Activated CD4-positive, alpha-beta T cell treated with anti-CD3 and anti-CD28 coated beads, Interleukin-2, amount 10 ng/mL, durations not matched to agents 24 days and 14 days (primary cell): ENCODE measurements around the gene KIT. TPM values are rescaled to one million over a fixed set of nuclear protein-coding genes. Genes with fewer than 3 reads are reported as not detected.

ENCODE experiments used
- DNase-seq: peaks from one replicate; pipeline ENCODE4 v3.0.0; 2022
- H3K27ac Mint-ChIP-seq: one replicate; pipeline ENCODE4 v1.8.0; 2022; ENCODE audit warnings: mild to moderate bottlenecking, mixed read lengths
- H3K27me3 Mint-ChIP-seq: one replicate; pipeline ENCODE4 v1.8.0; 2022; ENCODE audit warnings: mixed read lengths
- H3K36me3 Mint-ChIP-seq: one replicate; pipeline ENCODE4 v1.8.0; 2022; ENCODE audit warnings: low read depth, mild to moderate bottlenecking, mixed read lengths
- H3K4me1 Mint-ChIP-seq: one replicate; pipeline ENCODE4 v1.8.0; 2021; ENCODE audit warnings: mixed read lengths
- H3K4me3 Mint-ChIP-seq: one replicate; pipeline ENCODE4 v1.8.0; 2022; ENCODE audit warnings: mild to moderate bottlenecking, moderate library complexity, mixed read lengths
- H3K9me3 Mint-ChIP-seq: one replicate; pipeline ENCODE4 v1.8.0; 2021; ENCODE audit warnings: mixed read lengths
- intact Hi-C: fragments of 100-400 bp; cut with micrococcal nuclease; formaldehyde crosslinking; loops from one replicate; pipeline ENCODE4 v1.15.1; 2023
- total RNA-seq: library from RNA; stranded (reverse); gene quantifications from 2 replicates; pipeline ENCODE4 v1.2.3, GENCODE V29; 2022

The KIT gene
- total RNA-seq, 1 donor from 2014 or later, result 0.12 TPM

DNA sequence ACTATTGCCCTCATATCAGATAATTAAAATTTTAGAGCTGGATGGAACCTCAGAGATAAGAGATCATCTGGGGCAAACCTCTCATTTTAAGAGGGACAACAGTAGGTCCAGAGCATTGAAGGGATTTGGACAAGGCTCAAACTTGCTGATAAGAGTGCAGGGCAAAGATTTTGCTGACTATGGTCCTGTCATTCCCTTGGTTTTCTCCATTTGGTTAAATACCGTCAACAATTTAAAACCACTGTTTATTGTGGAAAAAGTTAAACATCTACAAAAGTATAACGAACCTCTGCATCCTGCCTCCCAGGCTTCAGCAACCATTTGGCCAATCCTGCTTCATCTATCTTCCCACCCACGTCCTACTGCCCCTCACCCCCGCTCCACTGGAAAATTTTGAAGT lies 10.7 kb upstream of the KIT start:
- no peaks in the 10 kb centered on the region for H3K9me3 Mint-ChIP-seq
- no peak overlapping the region for H3K27ac Mint-ChIP-seq
- no peak overlapping the region for H3K4me3 Mint-ChIP-seq
- DNase-seq, result no peak
- peaks cover 4% of the 10 kb centered on the region for H3K27me3 Mint-ChIP-seq
- no peaks in the 10 kb centered on the region for H3K4me1 Mint-ChIP-seq
- no peaks in the 10 kb centered on the region for H3K36me3 Mint-ChIP-seq
- intact Hi-C loops, result no loop called here

DNA sequence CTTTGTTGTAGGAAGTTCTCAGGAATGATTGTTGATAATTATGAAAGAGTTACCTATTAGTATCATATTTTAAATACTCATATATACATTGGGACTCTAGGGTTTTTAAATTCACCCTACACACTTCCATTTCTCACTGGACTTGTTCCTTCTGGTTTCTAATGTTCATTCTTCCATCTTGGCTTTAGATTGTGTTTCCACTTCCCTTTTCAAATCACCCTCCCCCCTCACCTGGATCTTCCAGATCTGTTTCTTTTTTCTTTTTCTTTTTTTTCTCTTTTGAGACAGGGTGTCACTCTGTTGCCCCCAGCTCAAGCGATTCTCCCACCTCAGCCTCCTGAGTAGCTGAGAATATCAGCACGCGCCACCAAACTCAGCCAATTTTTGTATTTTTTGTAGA lies 6.7 kb upstream of the KIT start:
- Mint-ChIP-seq H3K36me3 (no peaks in the 10 kb centered on the region), H3K4me1 (no peaks in the 10 kb centered on the region), H3K9me3 (no peaks in the 10 kb centered on the region), H3K27me3 (peaks cover 27% of the 10 kb centered on the region), H3K4me3 (no peak overlapping the region), H3K27ac (no peak overlapping the region)
- intact Hi-C loops, result no loop called here
- DNase-seq, result no peak

DNA sequence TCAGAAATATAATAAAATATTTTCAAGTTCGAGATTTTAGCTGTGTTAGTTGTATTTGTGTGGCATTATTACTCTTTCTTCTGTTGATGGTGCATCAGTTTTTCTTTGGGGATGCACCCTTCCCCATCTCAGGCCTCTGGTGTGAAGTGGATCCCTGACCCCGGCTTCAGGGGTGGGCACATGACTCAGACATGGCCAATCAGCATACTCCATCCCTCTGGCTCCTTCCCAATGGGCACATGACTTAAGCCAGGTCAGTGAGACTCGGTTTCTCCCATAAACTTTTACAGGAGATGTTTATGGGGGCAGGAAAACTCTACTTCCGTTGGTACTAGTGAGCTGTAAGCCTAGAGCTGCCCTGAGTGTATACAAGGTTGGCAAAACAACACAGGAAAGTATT lies 3.0 kb upstream of the KIT start:
- intact Hi-C loops, result loop anchor here (5.0 kb wide), 3 partner anchors 277 to 422 kb away; no protein-coding TSS in a partner anchor
- no peaks in the 10 kb centered on the region for H3K36me3 Mint-ChIP-seq

DNA sequence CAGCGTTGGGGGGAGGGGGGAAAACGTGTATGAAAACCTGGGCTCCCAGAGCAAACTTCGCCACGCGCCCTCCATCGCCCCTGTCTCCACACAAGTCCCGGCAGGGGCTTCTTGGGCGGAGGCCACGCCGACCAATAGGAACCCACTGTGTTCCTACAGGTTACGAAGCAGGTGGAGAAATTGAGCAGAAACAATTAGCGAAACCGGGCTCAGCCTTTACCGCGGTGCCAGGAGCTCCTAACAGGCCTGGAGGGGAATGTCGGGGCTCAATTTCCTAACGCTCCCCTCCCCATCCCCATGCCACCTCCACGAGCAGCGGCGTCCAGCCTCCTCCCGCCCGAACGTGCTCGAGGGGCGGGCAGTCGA lies 589 bp upstream of the KIT start:
- Mint-ChIP-seq H3K9me3 (no peaks in the 10 kb centered on the region), H3K27me3 (peaks cover 68% of the 10 kb centered on the region), H3K27ac (no peak overlapping the region), H3K4me3 (peak overlapping the region; percentile 13), H3K4me1 (peaks cover 13% of the 10 kb centered on the region), H3K36me3 (no peaks in the 10 kb centered on the region)
- intact Hi-C loops, result loop anchor here (5.0 kb wide), 3 partner anchors 280 to 425 kb away; no protein-coding TSS in a partner anchor
- no peak for DNase-seq

More for the DNA sequence above, 3.0 kb upstream of the KIT start:
- Mint-ChIP-seq H3K27ac (no peak overlapping the region), H3K4me1 (peaks cover 12% of the 10 kb centered on the region), H3K9me3 (no peaks in the 10 kb centered on the region), H3K4me3 (no peak overlapping the region), H3K27me3 (peaks cover 54% of the 10 kb centered on the region)
- no peak for DNase-seq

DNA sequence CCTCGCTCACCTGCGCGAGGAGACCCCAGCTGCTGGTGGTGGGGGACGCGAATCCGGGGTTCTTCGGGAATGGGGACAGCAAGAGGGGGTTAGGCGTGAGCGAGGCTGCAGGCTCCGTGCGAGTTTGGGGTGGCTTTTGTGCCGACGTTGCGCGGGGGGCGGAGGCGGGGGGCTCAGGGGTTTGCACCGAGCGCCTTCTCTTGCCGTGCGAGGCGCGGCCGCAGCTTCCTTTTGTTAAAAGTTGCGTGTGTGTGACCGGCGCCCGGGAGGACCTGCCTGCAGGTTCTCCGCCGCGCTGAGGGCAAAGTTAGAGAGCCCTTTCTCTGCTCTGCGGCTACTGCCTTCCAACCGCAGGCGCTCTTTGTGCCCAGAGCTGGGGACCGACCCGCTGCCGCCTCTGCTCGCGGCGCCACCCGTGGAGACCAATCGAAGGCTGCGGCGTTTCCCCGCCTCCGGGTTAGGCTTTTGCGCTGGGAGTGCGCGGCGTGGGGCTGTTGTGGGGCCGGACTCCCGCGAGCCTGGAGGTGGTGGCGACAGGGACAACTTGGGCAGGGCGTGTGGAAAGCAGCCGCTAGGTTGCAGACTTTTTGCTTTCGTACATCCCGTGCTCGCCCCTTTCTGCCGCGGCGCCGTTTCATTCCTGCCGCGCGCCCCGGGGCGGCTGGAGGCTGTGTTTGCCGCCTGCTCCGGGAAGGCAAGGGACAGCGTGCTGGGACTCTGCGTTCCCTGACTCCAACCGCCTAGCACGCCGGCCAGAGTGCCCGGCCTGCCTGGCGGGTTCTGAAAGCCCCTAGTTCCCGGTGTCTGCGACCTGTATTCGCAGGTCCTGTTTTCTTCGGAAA lies 716 bp downstream of the KIT start:
- Mint-ChIP-seq H3K4me1 (peaks cover 13% of the 10 kb centered on the region), H3K9me3 (no peaks in the 10 kb centered on the region), H3K27ac (no peak overlapping the region), H3K27me3 (peaks cover 66% of the 10 kb centered on the region), H3K36me3 (no peaks in the 10 kb centered on the region), H3K4me3 (peak overlapping the region; percentile 81)
- DNase-seq, result peak; percentile 73
- intact Hi-C loops, result loop anchor here (5.0 kb wide), 3 partner anchors 281 to 426 kb away; no protein-coding TSS in a partner anchor

DNA sequence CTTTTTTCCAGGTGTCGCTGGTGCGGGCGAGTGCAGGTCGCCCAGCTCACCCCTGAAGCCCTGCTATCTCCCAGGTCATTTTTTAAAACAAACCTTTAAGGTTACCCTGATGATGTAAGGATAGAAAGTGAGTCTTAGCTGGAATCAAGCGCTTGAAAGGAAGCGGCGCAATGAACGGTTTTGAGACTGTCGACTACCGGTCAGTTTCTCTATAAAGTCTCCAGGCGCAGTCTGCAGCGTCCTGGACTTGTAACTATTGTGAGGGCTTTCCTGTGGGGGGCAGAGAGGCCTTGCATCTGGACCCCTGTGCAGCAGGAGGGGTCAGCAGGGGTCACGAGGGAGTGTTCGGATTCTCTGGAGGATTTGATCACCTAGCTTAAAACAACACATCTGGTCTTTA lies 1.6 kb downstream of the KIT start:
- Mint-ChIP-seq H3K4me3 (peak overlapping the region; percentile 81), H3K9me3 (no peaks in the 10 kb centered on the region), H3K4me1 (peaks cover 13% of the 10 kb centered on the region), H3K27me3 (peaks cover 65% of the 10 kb centered on the region), H3K27ac (no peak overlapping the region), H3K36me3 (no peaks in the 10 kb centered on the region)
- intact Hi-C loops, result loop anchor here (5.0 kb wide), 3 partner anchors 282 to 427 kb away; no protein-coding TSS in a partner anchor
- no peak for DNase-seq

DNA sequence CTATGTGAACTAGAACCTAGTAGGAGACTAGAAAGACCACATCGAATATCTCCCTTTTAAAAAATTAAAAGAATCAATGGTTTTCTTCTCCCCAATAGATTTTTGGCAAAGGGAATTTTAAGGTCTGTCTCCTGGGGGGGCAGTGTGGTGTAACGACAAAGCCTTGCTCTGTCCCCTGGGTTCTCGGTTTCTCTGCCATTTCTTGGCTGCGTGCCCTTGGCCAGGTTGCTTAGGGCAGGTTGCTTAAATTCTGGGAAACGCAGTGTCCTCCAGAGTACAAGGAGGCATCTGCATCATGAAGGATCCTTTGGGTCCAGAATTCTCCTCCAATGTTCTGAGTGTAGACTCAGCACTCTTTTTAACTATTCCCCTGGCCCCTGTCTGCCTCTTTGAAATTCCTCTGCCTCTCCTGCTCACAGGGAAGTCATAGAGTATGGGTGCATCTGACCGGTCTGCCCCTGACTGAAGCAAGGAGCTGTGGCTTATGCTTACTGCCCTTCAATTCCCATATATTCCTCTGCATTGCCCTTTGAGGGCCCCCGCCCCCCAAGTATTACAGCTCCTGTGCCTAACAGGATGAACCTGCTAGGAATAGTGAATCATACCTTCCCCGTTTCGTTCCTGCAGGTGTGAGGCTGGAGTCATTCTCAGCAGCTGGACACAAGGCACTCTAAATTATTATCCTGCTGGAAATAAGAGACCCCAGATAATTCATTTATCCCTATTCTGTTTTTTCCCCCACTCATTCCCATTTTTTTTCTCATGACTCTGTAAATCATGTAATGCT lies 2.2 kb downstream of the KIT start:
- H3K36me3 Mint-ChIP-seq, result no peaks in the 10 kb centered on the region
- intact Hi-C loops, result loop anchor here (5.0 kb wide), 3 partner anchors 283 to 428 kb away; no protein-coding TSS in a partner anchor
- no peak for DNase-seq
- peak overlapping the region; percentile 81 for H3K4me3 Mint-ChIP-seq
- H3K9me3 Mint-ChIP-seq, result no peaks in the 10 kb centered on the region
- H3K27me3 Mint-ChIP-seq, result peaks cover 62% of the 10 kb centered on the region
- no peak overlapping the region for H3K27ac Mint-ChIP-seq
- peaks cover 13% of the 10 kb centered on the region for H3K4me1 Mint-ChIP-seq

DNA sequence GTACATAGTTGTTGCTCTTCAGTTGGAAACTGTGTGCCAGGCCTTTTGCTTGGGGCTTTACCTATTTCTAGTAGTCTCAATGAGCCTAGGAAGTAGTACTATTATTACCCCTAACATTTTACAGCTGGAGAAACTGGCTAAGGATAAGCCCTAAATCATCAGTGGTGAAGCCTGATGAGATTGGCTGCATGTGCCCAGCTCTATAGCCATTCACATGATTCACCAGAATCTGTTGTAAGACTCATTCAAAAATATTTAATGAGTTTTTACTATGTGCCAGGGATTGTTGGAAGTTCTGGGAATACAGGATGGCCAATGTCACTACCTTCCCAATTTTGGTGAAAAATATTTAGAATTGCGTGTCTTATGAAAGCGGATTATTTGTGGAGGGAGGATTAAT lies 2.8 kb downstream of the KIT start:
- Mint-ChIP-seq H3K9me3 (no peaks in the 10 kb centered on the region), H3K27ac (no peak overlapping the region), H3K36me3 (no peaks in the 10 kb centered on the region), H3K4me1 (peaks cover 13% of the 10 kb centered on the region), H3K4me3 (no peak overlapping the region), H3K27me3 (peaks cover 60% of the 10 kb centered on the region)
- no peak for DNase-seq
- intact Hi-C loops, result no loop called here

DNA sequence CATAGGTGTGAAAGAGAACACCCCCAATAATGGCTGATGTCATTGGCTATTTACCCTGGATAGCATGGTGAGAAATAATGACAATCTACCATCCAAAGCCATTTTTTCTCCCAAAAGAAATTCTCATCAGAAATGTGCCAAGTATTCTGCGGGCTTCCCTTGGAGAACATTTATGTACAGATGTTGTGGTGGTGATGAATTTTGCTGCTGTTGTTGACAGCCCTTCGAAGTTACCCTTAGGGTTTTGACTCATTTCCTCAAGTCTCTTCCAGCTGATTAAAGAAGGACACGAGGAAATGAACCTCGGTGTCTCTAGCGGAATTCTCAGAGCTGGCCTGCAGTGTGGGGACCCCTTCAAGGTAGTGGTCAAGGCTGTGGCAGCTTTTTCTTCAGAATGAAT lies 3.4 kb downstream of the KIT start:
- Mint-ChIP-seq H3K27ac (no peak overlapping the region), H3K4me1 (peaks cover 13% of the 10 kb centered on the region), H3K9me3 (no peaks in the 10 kb centered on the region), H3K27me3 (peaks cover 54% of the 10 kb centered on the region), H3K36me3 (no peaks in the 10 kb centered on the region), H3K4me3 (no peak overlapping the region)
- no peak for DNase-seq
- intact Hi-C loops, result no loop called here

DNA sequence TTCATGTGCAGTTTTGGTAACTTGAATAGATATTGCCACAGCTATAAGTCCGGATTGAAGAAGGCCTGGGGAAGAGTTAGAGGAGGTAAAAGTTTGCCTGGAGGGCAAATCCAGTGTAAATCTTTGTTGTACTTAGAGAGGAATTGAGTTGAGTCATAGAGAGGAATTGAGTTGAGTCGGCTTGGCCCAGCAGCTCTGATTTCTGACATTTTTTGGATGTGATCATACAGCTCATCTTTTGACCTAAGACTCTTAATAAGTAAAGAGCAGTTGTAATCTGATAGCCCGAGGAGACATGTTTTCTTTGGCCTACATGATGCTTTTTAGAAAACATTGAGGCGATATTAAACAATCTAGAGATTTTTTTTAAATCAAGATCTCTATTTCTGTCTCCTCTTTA lies 3.9 kb downstream of the KIT start:
- Mint-ChIP-seq H3K27ac (no peak overlapping the region), H3K36me3 (no peaks in the 10 kb centered on the region), H3K9me3 (no peaks in the 10 kb centered on the region), H3K27me3 (peaks cover 49% of the 10 kb centered on the region), H3K4me1 (peaks cover 13% of the 10 kb centered on the region), H3K4me3 (no peak overlapping the region)
- no peak for DNase-seq
- intact Hi-C loops, result no loop called here

DNA sequence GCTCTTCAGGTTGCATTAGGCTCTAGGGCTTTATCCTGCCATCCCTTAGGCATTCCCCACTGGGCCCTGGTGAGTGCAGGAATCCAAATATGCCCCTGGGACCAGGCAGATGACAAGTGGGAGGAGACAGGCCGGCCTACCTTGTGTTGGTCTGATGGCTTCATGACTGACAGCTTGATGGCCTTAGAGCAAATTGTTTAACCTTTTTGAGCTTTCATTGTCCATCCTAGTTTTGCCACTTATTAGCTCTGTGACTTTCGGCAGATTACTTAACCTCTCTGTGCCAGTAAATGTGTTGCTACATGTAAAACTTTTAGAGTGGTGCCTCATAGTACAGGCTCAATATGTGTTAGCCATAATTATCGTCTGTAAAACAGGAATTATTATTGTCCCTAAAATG lies 4.4 kb downstream of the KIT start:
- Mint-ChIP-seq H3K27ac (no peak overlapping the region), H3K36me3 (no peaks in the 10 kb centered on the region), H3K4me3 (no peak overlapping the region), H3K4me1 (peaks cover 10% of the 10 kb centered on the region), H3K27me3 (peaks cover 44% of the 10 kb centered on the region), H3K9me3 (no peaks in the 10 kb centered on the region)
- intact Hi-C loops, result no loop called here
- DNase-seq, result no peak

DNA sequence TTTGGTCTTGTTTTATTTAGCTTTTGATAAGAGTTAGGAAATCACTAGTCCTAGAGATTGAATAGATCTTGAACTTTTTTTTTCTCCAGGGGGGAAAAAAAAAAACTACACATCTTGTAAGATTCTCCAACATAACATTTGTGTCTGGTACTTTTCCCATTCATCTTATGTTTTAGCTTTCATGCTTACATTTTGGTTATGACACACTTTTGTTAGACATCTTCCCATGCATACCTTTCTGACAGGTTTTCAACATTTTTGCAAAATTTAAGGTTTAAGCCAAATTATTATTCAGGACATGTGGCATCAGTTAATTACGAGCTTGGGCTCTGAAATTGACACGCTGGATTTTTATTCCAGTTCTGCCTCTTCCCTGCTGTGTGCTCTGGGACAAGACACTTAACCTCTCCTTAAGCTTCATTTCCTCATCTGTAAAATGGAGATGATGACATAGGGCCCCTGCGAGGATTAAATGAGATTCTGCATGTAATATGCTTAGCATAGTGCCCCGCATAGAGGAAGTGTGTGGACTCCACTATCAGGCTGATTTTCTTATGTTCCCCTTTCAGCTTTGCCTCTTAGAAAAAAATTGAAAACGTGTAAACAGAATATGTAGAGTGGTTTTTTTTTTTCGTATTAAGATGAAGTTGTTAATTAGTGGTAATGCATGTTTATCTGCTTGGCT lies 5.3 kb downstream of the KIT start:
- H3K27me3 Mint-ChIP-seq, result peaks cover 38% of the 10 kb centered on the region
- no peak overlapping the region for H3K4me3 Mint-ChIP-seq
- intact Hi-C loops, result no loop called here

DNA sequence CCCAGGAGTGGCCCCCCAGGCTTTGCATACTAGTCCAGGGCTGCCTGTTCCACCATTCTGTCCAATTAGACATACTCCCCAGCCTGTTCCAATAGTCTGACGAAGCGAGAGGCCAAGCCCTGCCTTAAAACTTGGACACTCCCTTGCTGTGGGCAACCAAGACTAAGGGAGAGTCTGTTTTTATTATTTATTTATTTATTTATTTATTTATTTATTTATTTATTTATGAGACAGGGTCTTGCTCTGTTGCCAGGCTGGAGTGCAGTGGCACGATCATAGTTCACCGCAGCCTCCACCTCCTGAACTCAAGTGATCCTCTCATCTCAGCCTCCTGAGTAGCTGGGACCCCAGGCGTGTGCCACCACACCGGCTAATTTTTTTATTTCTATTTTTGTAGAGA lies 6.6 kb downstream of the KIT start:
- Mint-ChIP-seq H3K9me3 (no peaks in the 10 kb centered on the region), H3K27ac (no peak overlapping the region), H3K4me3 (no peak overlapping the region), H3K4me1 (peaks cover 5% of the 10 kb centered on the region), H3K27me3 (peaks cover 33% of the 10 kb centered on the region), H3K36me3 (no peaks in the 10 kb centered on the region)
- DNase-seq, result no peak
- intact Hi-C loops, result no loop called here

More for the DNA sequence above, 5.3 kb downstream of the KIT start:
- no peak overlapping the region for H3K27ac Mint-ChIP-seq
- DNase-seq, result no peak
- no peaks in the 10 kb centered on the region for H3K36me3 Mint-ChIP-seq
- H3K9me3 Mint-ChIP-seq, result no peaks in the 10 kb centered on the region
- peaks cover 9% of the 10 kb centered on the region for H3K4me1 Mint-ChIP-seq
